MM.1S (cell line): ENCODE data around the gene PTPDC1.

Source experiments
- DNase-seq: peaks from one replicate; pipeline ENCODE4 v3.0.0-alpha.2; 2015
- H2AFZ ChIP-seq: fragments of 300-600 bp; sonication (generic); 2 replicates; pipeline ENCODE4 v1.6.0; 2016; ENCODE audit warnings: antibody characterized with exemption, low read length
- H3F3A ChIP-seq: fragments of 300-600 bp; sonication (generic); 2 replicates; pipeline ENCODE4 v1.6.1; 2016; ENCODE audit warnings: mild to moderate bottlenecking, antibody characterized with exemption, low read length, moderate library complexity, mixed read lengths; ENCODE audit not compliant: insufficient read depth
- H3K27ac ChIP-seq: fragments of 300-600 bp; sonication (generic); 2 replicates; pipeline ENCODE4 v1.5.1; 2016; ENCODE audit warnings: mild to moderate bottlenecking, low read length
- H3K27me3 ChIP-seq: fragments of 300-600 bp; sonication (generic); replicated peaks from 2 replicates; pipeline ENCODE4 v1.6.0; 2016; ENCODE audit warnings: low read length; ENCODE audit not compliant: insufficient read depth
- H3K36me3 ChIP-seq: fragments of 300-600 bp; sonication (generic); replicated peaks from 2 replicates; pipeline ENCODE4 v1.6.1; 2016; ENCODE audit warnings: mild to moderate bottlenecking, low read length, mixed read lengths; ENCODE audit not compliant: insufficient read depth
- H3K4me1 ChIP-seq: fragments of 300-600 bp; sonication (generic); 2 replicates; pipeline ENCODE4 v1.6.1; 2016; ENCODE audit warnings: low read length, mixed read lengths
- H3K4me2 ChIP-seq: fragments of 300-600 bp; sonication (generic); 2 replicates; pipeline ENCODE4 v1.6.0; 2016; ENCODE audit warnings: low read depth, low read length
- H3K4me3 ChIP-seq: fragments of 300-600 bp; sonication (generic); 2 replicates; pipeline ENCODE4 v1.5.1; 2016; ENCODE audit warnings: low read length, mixed read lengths
- H3K79me2 ChIP-seq: fragments of 300-600 bp; sonication (generic); 2 replicates; pipeline ENCODE4 v1.6.1; 2016; ENCODE audit warnings: mixed run types, low read length, mixed read lengths
- H3K9ac ChIP-seq: fragments of 300-600 bp; sonication (generic); 2 replicates; pipeline ENCODE4 v1.6.1; 2016; ENCODE audit warnings: low read length, mixed read lengths
- H3K9me2 ChIP-seq: fragments of 300-600 bp; sonication (generic); replicated peaks from 2 replicates; pipeline ENCODE4 v1.6.1; 2016; ENCODE audit warnings: mild to moderate bottlenecking, low read length, mixed read lengths; ENCODE audit not compliant: insufficient read depth
- H3K9me3 ChIP-seq: fragments of 300-600 bp; sonication (generic); replicated peaks from 2 replicates; pipeline ENCODE4 v1.6.1; 2016; ENCODE audit warnings: mild to moderate bottlenecking, low read length, mixed read lengths; ENCODE audit not compliant: insufficient read depth
- H4K20me1 ChIP-seq: fragments of 300-600 bp; sonication (generic); 2 replicates; pipeline ENCODE4 v1.6.1; 2016; ENCODE audit warnings: mild to moderate bottlenecking, low read length, moderate library complexity, mixed read lengths; ENCODE audit not compliant: insufficient read depth
- EZH2 ChIP-seq: fragments of 300-600 bp; sonication (generic); optimal IDR thresholded peaks from 2 replicates; pipeline ENCODE3; 2017; ENCODE audit warnings: low read depth, mild to moderate bottlenecking, antibody characterized with exemption, low read length, mixed read lengths
- EZH2phosphoT487 ChIP-seq: fragments of 300-600 bp; sonication (generic); IDR thresholded peaks from 2 replicates; pipeline ENCODE4 v1.6.1; 2018; ENCODE audit warnings: antibody characterized with exemption, low read length
- TF ChIP-seq, protein P1 (sequence below): fragments of 300-600 bp; sonication (generic); IDR thresholded peaks from 2 replicates; pipeline ENCODE4 v1.5.1; 2016; ENCODE audit warnings: antibody characterized with exemption, low read length, mixed read lengths

PTPDC1 gene

DNA sequence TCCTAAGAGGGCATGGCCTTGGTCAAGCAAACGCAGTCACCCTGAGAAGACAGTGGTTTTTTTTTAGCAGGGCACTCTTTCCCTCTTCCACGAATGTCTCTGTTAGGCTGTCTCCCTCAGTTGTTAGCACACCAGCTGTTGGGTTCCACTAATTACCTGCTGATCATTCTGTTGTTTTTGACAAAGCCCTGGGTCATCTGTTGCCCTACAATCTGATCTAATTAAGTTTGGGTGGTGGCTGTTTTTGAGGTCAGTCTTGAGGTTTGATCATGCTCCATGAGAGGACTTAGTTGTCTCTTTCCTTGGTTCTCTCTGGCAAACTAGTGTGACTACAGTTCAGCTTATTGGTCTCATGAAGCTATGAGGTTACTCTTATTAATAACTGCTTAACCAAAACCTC lies 5.0 kb upstream of the PTPDC1 start:
- Histone ChIP-seq H3K27me3 (no peaks in the 10 kb centered on the region), H3K9ac (no peak overlapping the region), H3K79me2 (no peaks in the 10 kb centered on the region), H3F3A (no peaks in the 10 kb centered on the region), H3K4me1 (no peaks in the 10 kb centered on the region), H3K27ac (no peak overlapping the region), H2AFZ (no peak overlapping the region), H4K20me1 (no peaks in the 10 kb centered on the region), H3K4me2 (no peak overlapping the region), H3K36me3 (no peaks in the 10 kb centered on the region), H3K4me3 (no peak overlapping the region), H3K9me2 (no peaks in the 10 kb centered on the region), H3K9me3 (no peaks in the 10 kb centered on the region)
- DNase-seq, result no peak
- TF ChIP-seq, protein P1, sequence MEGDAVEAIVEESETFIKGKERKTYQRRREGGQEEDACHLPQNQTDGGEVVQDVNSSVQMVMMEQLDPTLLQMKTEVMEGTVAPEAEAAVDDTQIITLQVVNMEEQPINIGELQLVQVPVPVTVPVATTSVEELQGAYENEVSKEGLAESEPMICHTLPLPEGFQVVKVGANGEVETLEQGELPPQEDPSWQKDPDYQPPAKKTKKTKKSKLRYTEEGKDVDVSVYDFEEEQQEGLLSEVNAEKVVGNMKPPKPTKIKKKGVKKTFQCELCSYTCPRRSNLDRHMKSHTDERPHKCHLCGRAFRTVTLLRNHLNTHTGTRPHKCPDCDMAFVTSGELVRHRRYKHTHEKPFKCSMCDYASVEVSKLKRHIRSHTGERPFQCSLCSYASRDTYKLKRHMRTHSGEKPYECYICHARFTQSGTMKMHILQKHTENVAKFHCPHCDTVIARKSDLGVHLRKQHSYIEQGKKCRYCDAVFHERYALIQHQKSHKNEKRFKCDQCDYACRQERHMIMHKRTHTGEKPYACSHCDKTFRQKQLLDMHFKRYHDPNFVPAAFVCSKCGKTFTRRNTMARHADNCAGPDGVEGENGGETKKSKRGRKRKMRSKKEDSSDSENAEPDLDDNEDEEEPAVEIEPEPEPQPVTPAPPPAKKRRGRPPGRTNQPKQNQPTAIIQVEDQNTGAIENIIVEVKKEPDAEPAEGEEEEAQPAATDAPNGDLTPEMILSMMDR, result no peak
- TF ChIP-seq EZH2phosphoT487 (no peak), EZH2 (no peak)

DNA sequence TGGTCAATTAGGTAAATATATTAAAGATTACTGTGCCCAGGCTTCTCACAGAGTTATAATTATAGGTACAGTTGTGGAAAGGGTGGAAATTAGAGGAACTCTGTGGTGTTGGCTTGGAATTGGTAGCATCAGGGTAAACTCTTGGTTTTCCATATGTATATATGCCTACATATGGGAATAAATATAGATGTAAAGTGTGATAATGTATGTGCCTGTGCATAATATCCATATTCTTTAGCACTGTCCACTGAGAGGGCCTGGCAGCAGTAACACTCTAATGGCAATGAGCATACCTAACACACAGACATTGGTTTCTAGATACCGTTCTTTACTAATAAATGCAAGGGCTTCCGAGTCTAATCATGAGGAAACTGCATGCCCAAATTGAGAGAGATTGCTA lies 4.0 kb upstream of the PTPDC1 start:
- Histone ChIP-seq H4K20me1 (no peaks in the 10 kb centered on the region), H3K27me3 (no peaks in the 10 kb centered on the region), H3K36me3 (no peaks in the 10 kb centered on the region), H3K9me2 (no peaks in the 10 kb centered on the region), H3K9me3 (no peaks in the 10 kb centered on the region), H3K4me3 (no peak overlapping the region), H3K79me2 (no peaks in the 10 kb centered on the region), H2AFZ (no peak overlapping the region), H3K4me2 (no peak overlapping the region), H3K9ac (no peak overlapping the region), H3K4me1 (no peaks in the 10 kb centered on the region), H3F3A (no peaks in the 10 kb centered on the region), H3K27ac (no peak overlapping the region)
- TF ChIP-seq EZH2phosphoT487 (no peak), EZH2 (no peak)
- TF ChIP-seq, protein P1, result no peak
- DNase-seq, result no peak

DNA sequence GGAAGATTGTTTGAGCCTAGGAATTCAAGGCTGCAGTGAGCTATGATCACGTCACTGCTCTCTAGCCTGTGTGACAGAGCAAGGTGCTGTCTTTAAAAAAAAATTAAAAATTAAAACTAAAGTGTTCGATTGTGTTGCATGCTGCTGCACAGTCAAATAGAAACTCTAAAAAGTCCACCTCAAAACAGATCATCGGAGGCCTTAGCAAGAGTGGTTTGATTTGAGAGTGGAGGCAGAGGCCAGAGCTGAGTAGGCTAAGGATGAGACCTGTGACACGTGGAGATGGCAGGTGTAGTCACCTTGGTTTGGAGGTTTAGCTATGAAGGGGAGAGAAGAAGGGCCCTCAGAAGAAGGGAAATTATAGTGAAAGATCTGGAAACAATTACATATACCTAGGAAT lies 2.8 kb upstream of the PTPDC1 start:
- Histone ChIP-seq H3K9ac (no peak overlapping the region), H3K4me3 (no peak overlapping the region), H3K9me3 (no peaks in the 10 kb centered on the region), H3K4me1 (no peaks in the 10 kb centered on the region), H3K27ac (no peak overlapping the region), H4K20me1 (no peaks in the 10 kb centered on the region), H3K79me2 (no peaks in the 10 kb centered on the region), H3F3A (no peaks in the 10 kb centered on the region), H3K4me2 (no peak overlapping the region), H2AFZ (no peak overlapping the region), H3K27me3 (no peaks in the 10 kb centered on the region), H3K36me3 (no peaks in the 10 kb centered on the region), H3K9me2 (no peaks in the 10 kb centered on the region)
- TF ChIP-seq, protein P1, result no peak
- no peak for TF ChIP-seq EZH2
- TF ChIP-seq EZH2phosphoT487, result no peak
- DNase-seq, result no peak
